Measurements from ENCODE around the gene CCDC110. TPM values are rescaled to one million over a fixed set of nuclear protein-coding genes. Genes with fewer than 3 reads are reported as not detected.

CCDC110 gene
- polyA plus RNA-seq, 1 donor (not counting 4 experiments of a cell fraction or from before 2014, with no cell fraction given): not detected

- H3K27ac ChIP-seq (ENCODE audit: control insufficient read depth, insufficient read depth, low read length): no peak overlapping the region
- no peak for TF ChIP-seq CTCF (optimal IDR thresholded peaks at IDR 0.05 in 1 of 3, IDR thresholded peaks at IDR 0.05 in 1 of 3, conservative IDR thresholded peaks at IDR 0.05 in 1 of 3; ENCODE audit: extremely low read depth in 1 of 3, insufficient read depth in 2 of 3, low read length in 3 of 3)
- no peak for TF ChIP-seq EZH2 (IDR thresholded peaks at IDR 0.05; ENCODE audit: low read length)
- no peaks in the 10 kb centered on the region for H3K9me1 ChIP-seq (ENCODE audit: control insufficient read depth, extremely low read depth, insufficient read depth, low read length)
- no peaks in the 10 kb centered on the region for H4K20me1 ChIP-seq (ENCODE audit: control insufficient read depth, extremely low read depth, insufficient read depth, low read length)
- H3K9me3 ChIP-seq (ENCODE audit: control insufficient read depth, low read depth, low read length): no peaks in the 10 kb centered on the region
- H3K36me3 ChIP-seq (ENCODE audit: control insufficient read depth in 2 of 2, extremely low read depth in 1 of 2, insufficient read depth in 2 of 2, low read length in 2 of 2): peaks cover 4 to 5% of the 10 kb centered on the region in 2 experiments
- no peak overlapping the region for H3K9ac ChIP-seq (ENCODE audit: control insufficient read depth, extremely low read depth, insufficient read depth, low read length)
- no peaks in the 10 kb centered on the region for H3K27me3 ChIP-seq (ENCODE audit: control insufficient read depth, extremely low read depth, insufficient read depth, low read length)
- DNase-seq (ENCODE audit: low read depth, low spot score) (no peak), FAIRE-seq (no peak)
- no peaks in the 10 kb centered on the region for H3K79me2 ChIP-seq (ENCODE audit: control insufficient read depth, insufficient read depth, low read length)
- no peak overlapping the region for H2AFZ ChIP-seq (ENCODE audit: control insufficient read depth, low read length)
- dilution Hi-C loops (cut with MboI; ENCODE audit: extremely low pct_ligation_motif_present, low sequenced_read_pairs): no loop called here
- H3K4me1 ChIP-seq (ENCODE audit: control insufficient read depth, extremely low read depth, insufficient read depth, low read length): peaks cover 19% of the 10 kb centered on the region
- H3K4me3 ChIP-seq (ENCODE audit: control insufficient read depth in 2 of 3, extremely low read depth in 1 of 3, insufficient read depth in 2 of 3, low read depth in 1 of 3, low read length in 3 of 3): no peak overlapping the region
- no peak overlapping the region for H3K4me2 ChIP-seq (ENCODE audit: control insufficient read depth, extremely low read depth, insufficient read depth, low read depth, low read length)
Measured at GRCh38 chr4:185398618-185399017, 72.9 kb downstream of the CCDC110 start.

GRCh38 chr4:185396724-185397385 is 74.7 kb downstream of the CCDC110 start, which contains the start of gene ANKRD37:
ANKRD37 (plus strand) TSS chr4:185396841; CDS start chr4:185396924, 83 bp downstream.
- H3K9me1 ChIP-seq (ENCODE audit: control insufficient read depth, extremely low read depth, insufficient read depth, low read length): no peaks in the 10 kb centered on the region
- peak within 1 kb of the TSS; percentile 91 for H3K9ac ChIP-seq (ENCODE audit: control insufficient read depth, extremely low read depth, insufficient read depth, low read length)
- H3K9me3 ChIP-seq (ENCODE audit: control insufficient read depth, low read depth, low read length): no peaks in the 10 kb centered on the region
- no peak for DNase-seq (ENCODE audit: low read depth, low spot score)
- no peak for TF ChIP-seq CTCF (optimal IDR thresholded peaks at IDR 0.05 in 1 of 3, IDR thresholded peaks at IDR 0.05 in 1 of 3, conservative IDR thresholded peaks at IDR 0.05 in 1 of 3; ENCODE audit: extremely low read depth in 1 of 3, insufficient read depth in 2 of 3, low read length in 3 of 3)
- no peak for TF ChIP-seq EZH2 (IDR thresholded peaks at IDR 0.05; ENCODE audit: low read length)
- peaks cover 3 to 5% of the 10 kb centered on the region in 2 experiments for H3K36me3 ChIP-seq (ENCODE audit: control insufficient read depth in 2 of 2, extremely low read depth in 1 of 2, insufficient read depth in 2 of 2, low read length in 2 of 2)
- no peaks in the 10 kb centered on the region for H4K20me1 ChIP-seq (ENCODE audit: control insufficient read depth, extremely low read depth, insufficient read depth, low read length)
- peak within 1 kb of the TSS; percentile 97 for H3K4me2 ChIP-seq (ENCODE audit: control insufficient read depth, extremely low read depth, insufficient read depth, low read depth, low read length)
- no peaks in the 10 kb centered on the region for H3K27me3 ChIP-seq (ENCODE audit: control insufficient read depth, extremely low read depth, insufficient read depth, low read length)
- H3K27ac ChIP-seq (ENCODE audit: control insufficient read depth, insufficient read depth, low read length): peak within 1 kb of the TSS; percentile 93
- H3K4me3 ChIP-seq (ENCODE audit: control insufficient read depth in 2 of 3, extremely low read depth in 1 of 3, insufficient read depth in 2 of 3, low read depth in 1 of 3, low read length in 3 of 3): peak within 1 kb of the TSS; percentile 61 to 87 (median 81)
- H3K79me2 ChIP-seq (ENCODE audit: control insufficient read depth, insufficient read depth, low read length): no peaks in the 10 kb centered on the region
- H2AFZ ChIP-seq (ENCODE audit: control insufficient read depth, low read length): peak within 1 kb of the TSS; percentile 73
- H3K4me1 ChIP-seq (ENCODE audit: control insufficient read depth, extremely low read depth, insufficient read depth, low read length): peaks cover 19% of the 10 kb centered on the region
- dilution Hi-C loops (cut with MboI; ENCODE audit: extremely low pct_ligation_motif_present, low sequenced_read_pairs): no loop called here
- FAIRE-seq: no peak
